Testis (tissue), 2 donors: ENCODE measurements around the gene MED25.

Experiments
- CTCF ChIP-seq, 3 experiments: fragments of 450-650 bp in 2 of 3; fragments of 200-600 bp in 1 of 3; sonication (generic) in 1 of 3; IDR thresholded peaks; one replicate each; pipeline ENCODE4 v1.5.1; 2016 to 2019; ENCODE audit warnings: antibody characterized with exemption in 3 of 3, mild to moderate bottlenecking in 2 of 3, moderate library complexity in 1 of 3
- POLR2A ChIP-seq: fragments of 450-650 bp; IDR thresholded peaks from one replicate; pipeline ENCODE4 v1.6.1; 2017; ENCODE audit warnings: antibody characterized with exemption, mild to moderate bottlenecking, moderate library complexity

GRCh38 chr19:49875857-49876421 is 57.9 kb downstream of the MED25 start:
- TF ChIP-seq POLR2A (no peak), CTCF (IDR thresholded peaks at IDR 0.05) (no peak)
